ENCODE results near the gene SVOP.

Gene SVOP

DNA sequence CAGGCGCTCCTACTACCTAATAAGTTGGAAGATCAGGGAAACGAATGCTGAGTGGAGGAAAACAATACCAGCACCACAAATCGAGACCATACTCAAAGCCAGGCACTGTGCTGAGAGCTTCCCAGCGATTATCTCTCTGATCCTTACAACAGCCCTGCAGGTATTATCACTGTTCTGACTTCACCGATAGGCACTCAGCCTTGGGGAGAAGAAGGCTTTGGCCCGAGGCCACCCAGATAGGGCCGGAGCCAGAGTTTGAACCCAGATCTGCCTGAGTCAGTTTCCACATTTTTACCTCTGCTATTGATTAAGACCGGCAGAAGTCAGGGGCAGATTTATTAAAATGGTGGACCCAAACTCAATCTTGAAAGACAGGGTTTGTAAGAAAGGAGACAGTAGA, 4.9 kb downstream of the SVOP start:
- Histone ChIP-seq H3K4me3 (ENCODE audit: low read length) (no peak overlapping the region), H2AFZ (ENCODE audit: low read depth, low read length) (no peak overlapping the region), H3K27me3 (ENCODE audit: low read depth, low read length) (peaks cover 42% of the 10 kb centered on the region), H3K9ac (ENCODE audit: low read length) (no peak overlapping the region), H3K9me3 (ENCODE audit: insufficient read depth, low read length) (no peaks in the 10 kb centered on the region), H4K20me1 (ENCODE audit: insufficient read depth, low read length) (no peaks in the 10 kb centered on the region), H3K4me1 (ENCODE audit: low read length) (no peaks in the 10 kb centered on the region), H3K36me3 (replicated peaks; ENCODE audit: low read depth, low read length) (no peaks in the 10 kb centered on the region), H3K79me2 (ENCODE audit: low read length) (no peaks in the 10 kb centered on the region), H3K27ac (ENCODE audit: low read length) (no peak overlapping the region), H3K4me2 (ENCODE audit: low read length) (no peak overlapping the region)
- no peak for TF ChIP-seq EZH2phosphoT487 (IDR thresholded peaks at IDR 0.05; ENCODE audit: low read depth)
- TF ChIP-seq, protein P1, sequence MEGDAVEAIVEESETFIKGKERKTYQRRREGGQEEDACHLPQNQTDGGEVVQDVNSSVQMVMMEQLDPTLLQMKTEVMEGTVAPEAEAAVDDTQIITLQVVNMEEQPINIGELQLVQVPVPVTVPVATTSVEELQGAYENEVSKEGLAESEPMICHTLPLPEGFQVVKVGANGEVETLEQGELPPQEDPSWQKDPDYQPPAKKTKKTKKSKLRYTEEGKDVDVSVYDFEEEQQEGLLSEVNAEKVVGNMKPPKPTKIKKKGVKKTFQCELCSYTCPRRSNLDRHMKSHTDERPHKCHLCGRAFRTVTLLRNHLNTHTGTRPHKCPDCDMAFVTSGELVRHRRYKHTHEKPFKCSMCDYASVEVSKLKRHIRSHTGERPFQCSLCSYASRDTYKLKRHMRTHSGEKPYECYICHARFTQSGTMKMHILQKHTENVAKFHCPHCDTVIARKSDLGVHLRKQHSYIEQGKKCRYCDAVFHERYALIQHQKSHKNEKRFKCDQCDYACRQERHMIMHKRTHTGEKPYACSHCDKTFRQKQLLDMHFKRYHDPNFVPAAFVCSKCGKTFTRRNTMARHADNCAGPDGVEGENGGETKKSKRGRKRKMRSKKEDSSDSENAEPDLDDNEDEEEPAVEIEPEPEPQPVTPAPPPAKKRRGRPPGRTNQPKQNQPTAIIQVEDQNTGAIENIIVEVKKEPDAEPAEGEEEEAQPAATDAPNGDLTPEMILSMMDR (IDR thresholded peaks at IDR 0.05; ENCODE audit: low read depth, low read length): no peak

DNA sequence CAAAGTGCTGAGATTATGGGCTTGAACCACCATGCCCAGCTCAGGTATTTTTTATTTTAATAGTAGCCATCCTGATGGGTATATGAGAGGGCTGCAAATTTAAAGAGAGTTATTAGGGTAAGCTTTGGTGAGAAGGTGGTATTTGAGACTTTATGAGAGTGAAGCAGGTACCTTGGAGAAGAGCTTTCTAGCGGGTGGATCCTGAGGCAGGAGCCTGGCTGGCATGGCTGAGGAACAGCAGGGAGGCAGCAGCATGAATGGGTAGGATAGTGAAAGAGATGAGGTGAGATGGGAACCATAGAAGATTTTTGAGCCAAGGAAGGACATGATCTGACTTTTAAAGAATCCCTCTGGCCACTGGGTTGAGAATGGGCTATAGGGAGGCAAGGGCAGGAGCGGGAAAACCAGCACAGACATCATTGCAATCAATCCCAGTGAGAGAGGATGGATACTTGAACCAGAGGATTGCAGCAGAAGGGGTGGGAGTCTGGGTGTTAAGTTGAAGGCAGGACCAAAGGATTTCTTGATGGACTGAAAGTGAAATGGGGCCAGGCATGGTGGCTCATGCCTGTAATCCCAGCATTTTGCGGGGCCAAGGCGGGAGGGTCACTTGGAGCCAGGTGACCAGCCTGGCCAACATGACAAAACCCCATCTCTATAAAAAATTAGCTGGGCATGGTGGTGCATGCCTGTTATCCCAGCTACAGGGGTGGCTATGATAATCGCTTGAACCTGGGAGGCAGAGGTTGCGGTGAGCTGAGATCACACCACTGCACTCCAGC, 5.7 kb downstream of the SVOP start:
- no peaks in the 10 kb centered on the region for H3K9me3 ChIP-seq (ENCODE audit: insufficient read depth, low read length)

DNA sequence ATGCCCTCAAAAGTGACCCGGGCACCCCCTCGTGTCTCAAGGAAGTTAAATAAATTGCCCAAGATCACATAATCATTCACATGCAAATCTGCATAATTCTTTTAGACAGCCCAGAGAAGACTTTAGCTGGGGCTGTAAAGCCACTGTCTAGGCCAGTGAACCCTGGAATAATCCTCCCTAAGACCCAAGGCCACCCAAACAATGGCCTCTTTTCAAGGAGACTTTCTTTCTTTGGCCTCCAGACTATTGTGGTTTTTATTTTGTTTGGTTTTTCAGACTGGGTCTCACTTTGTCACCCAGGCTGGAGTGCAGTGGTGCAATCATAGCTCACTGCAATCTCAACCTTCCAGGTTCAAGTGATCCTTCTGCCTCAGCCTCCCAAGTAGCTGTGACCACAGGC, 10.6 kb downstream of the SVOP start:
- no peaks in the 10 kb centered on the region for H3K36me3 ChIP-seq (replicated peaks; ENCODE audit: low read depth, low read length)
- no peak overlapping the region for H3K9ac ChIP-seq (ENCODE audit: low read length)
- no peak overlapping the region for H2AFZ ChIP-seq (ENCODE audit: low read depth, low read length)
- H3K27me3 ChIP-seq (ENCODE audit: low read depth, low read length): peaks cover 40% of the 10 kb centered on the region
- H4K20me1 ChIP-seq (ENCODE audit: insufficient read depth, low read length): no peaks in the 10 kb centered on the region
- H3K27ac ChIP-seq (ENCODE audit: low read length): no peak overlapping the region
- TF ChIP-seq, protein P1 (IDR thresholded peaks at IDR 0.05; ENCODE audit: low read depth, low read length): no peak
- no peak for TF ChIP-seq EZH2phosphoT487 (IDR thresholded peaks at IDR 0.05; ENCODE audit: low read depth)
- H3K9me3 ChIP-seq (ENCODE audit: insufficient read depth, low read length): no peaks in the 10 kb centered on the region
- H3K4me2 ChIP-seq (ENCODE audit: low read length): no peak overlapping the region
- no peaks in the 10 kb centered on the region for H3K4me1 ChIP-seq (ENCODE audit: low read length)
- H3K4me3 ChIP-seq (ENCODE audit: low read length): no peak overlapping the region
- H3K79me2 ChIP-seq (ENCODE audit: low read length): no peaks in the 10 kb centered on the region

More for the DNA sequence above, 5.7 kb downstream of the SVOP start:
- Histone ChIP-seq H3K27ac (ENCODE audit: low read length) (no peak overlapping the region), H3K4me1 (ENCODE audit: low read length) (no peaks in the 10 kb centered on the region), H3K4me2 (ENCODE audit: low read length) (no peak overlapping the region), H3K4me3 (ENCODE audit: low read length) (no peak overlapping the region), H3K9ac (ENCODE audit: low read length) (no peak overlapping the region), H3K79me2 (ENCODE audit: low read length) (no peaks in the 10 kb centered on the region), H4K20me1 (ENCODE audit: insufficient read depth, low read length) (no peaks in the 10 kb centered on the region), H2AFZ (ENCODE audit: low read depth, low read length) (no peak overlapping the region), H3K27me3 (ENCODE audit: low read depth, low read length) (peaks cover 40% of the 10 kb centered on the region), H3K36me3 (replicated peaks; ENCODE audit: low read depth, low read length) (no peaks in the 10 kb centered on the region)
- TF ChIP-seq, protein P1 (IDR thresholded peaks at IDR 0.05; ENCODE audit: low read depth, low read length): no peak
- TF ChIP-seq EZH2phosphoT487 (IDR thresholded peaks at IDR 0.05; ENCODE audit: low read depth): no peak

DNA sequence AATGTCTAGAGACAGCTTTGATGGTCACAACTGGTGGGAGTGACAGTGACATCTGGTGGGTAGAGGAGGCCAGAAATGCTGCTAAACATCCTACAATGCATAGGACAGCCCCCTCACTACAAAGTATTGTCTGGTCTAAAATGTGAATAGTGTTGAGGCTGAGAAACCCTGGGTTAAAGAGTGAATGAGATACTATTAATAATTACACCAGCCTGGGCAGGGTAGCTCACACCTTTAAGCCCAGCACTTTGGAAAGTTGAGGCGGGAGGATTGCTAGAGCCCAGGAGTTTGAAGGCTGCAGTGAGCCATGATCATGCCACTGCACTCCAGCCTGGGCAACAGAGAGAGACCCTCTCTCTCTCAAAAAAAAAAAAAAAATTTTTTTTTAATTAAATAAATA, 11.1 kb downstream of the SVOP start:
- Histone ChIP-seq H3K4me2 (ENCODE audit: low read length) (no peak overlapping the region), H4K20me1 (ENCODE audit: insufficient read depth, low read length) (no peaks in the 10 kb centered on the region), H3K9me3 (ENCODE audit: insufficient read depth, low read length) (no peaks in the 10 kb centered on the region), H3K27me3 (ENCODE audit: low read depth, low read length) (peaks cover 36% of the 10 kb centered on the region), H3K9ac (ENCODE audit: low read length) (no peak overlapping the region), H3K79me2 (ENCODE audit: low read length) (no peaks in the 10 kb centered on the region), H3K4me3 (ENCODE audit: low read length) (no peak overlapping the region), H3K4me1 (ENCODE audit: low read length) (no peaks in the 10 kb centered on the region), H3K27ac (ENCODE audit: low read length) (no peak overlapping the region), H3K36me3 (replicated peaks; ENCODE audit: low read depth, low read length) (no peaks in the 10 kb centered on the region), H2AFZ (ENCODE audit: low read depth, low read length) (no peak overlapping the region)
- TF ChIP-seq, protein P1 (IDR thresholded peaks at IDR 0.05; ENCODE audit: low read depth, low read length): no peak
- TF ChIP-seq EZH2phosphoT487 (IDR thresholded peaks at IDR 0.05; ENCODE audit: low read depth): no peak
